Colonic mucosa (tissue), 4 donors: ENCODE data around the gene GYPE. TPM values are rescaled to one million over a fixed set of nuclear protein-coding genes. Genes with fewer than 3 reads are reported as not detected.
"Not testable (repeated sequence)": the region's sequence is repeated elsewhere in the genome, so short reads cannot be mapped to it uniquely, and the experiment has no call there.

Experiments used
- DNase-seq: peaks from one replicate; pipeline ENCODE4 v3.0.0-alpha.2; 2020
- H3K27ac ChIP-seq: fragments of 200-600 bp; one replicate; pipeline ENCODE4 v1.8.0; 2021
- H3K27me3 ChIP-seq: fragments of 200-600 bp; one replicate; pipeline ENCODE4 v1.8.0; 2021
- H3K36me3 ChIP-seq: fragments of 200-600 bp; one replicate; pipeline ENCODE4 v1.8.0; 2021
- H3K4me1 ChIP-seq: fragments of 200-600 bp; one replicate; pipeline ENCODE4 v1.8.0; 2021; ENCODE audit warnings: mild to moderate bottlenecking
- H3K4me3 ChIP-seq: fragments of 200-600 bp; one replicate; pipeline ENCODE4 v1.8.0; 2021
- H3K9ac ChIP-seq, 2 donors: one replicate each; pipeline ENCODE4 v1.7.0; 2013; ENCODE audit warnings: control low read depth in 2 of 2, low read depth in 2 of 2, low read length in 2 of 2
- H3K9me3 ChIP-seq: fragments of 200-600 bp; one replicate; pipeline ENCODE4 v1.8.0; 2021
- intact Hi-C: fragments of 100-400 bp; cut with DNase I; formaldehyde crosslinking; loops from one replicate; pipeline ENCODE4 v1.14.1; 2022
- total RNA-seq, 2 donors: library from RNA; stranded (reverse); fragmentation: NEBNext Ultra II Directional in 1 of 2; extraction: Animal tissue kit (Norgen Biotek cat#: 25700) in 1 of 2; gene quantifications; one replicate each; pipeline ENCODE4 v1.2.1, GENCODE V29; 2021
- donor health status: healthy.
- donor health status: DM: no; HTN: no; CAD: no.
- donor health status: DM: no; HTN: no; CAD: no.

GYPE gene
- total RNA-seq, 2 donors from 2014 or later = 0.32 TPM; not detected in 1

DNA sequence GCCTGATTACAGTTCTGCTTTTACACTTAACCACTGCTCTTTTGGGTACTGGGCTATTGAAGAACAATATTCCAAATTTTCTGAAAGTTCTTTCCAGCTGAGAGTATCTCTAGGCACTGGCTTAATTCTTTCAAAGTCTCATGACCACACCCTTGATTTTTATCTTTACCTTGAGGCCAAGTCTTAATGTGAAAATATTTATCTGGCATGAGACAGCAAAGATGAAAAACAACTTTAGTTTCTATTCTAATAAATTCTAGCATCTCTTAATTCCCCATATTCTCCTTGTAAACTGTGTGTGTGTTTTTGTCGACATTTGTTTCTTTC is 61.9 kb downstream of the GYPE start:
- H3K27me3 ChIP-seq, H3K36me3 ChIP-seq, H3K4me3 ChIP-seq, DNase-seq, H3K9me3 ChIP-seq, H3K4me1 ChIP-seq, H3K9ac ChIP-seq, H3K27ac ChIP-seq, intact Hi-C loops: not testable (repeated sequence)

DNA sequence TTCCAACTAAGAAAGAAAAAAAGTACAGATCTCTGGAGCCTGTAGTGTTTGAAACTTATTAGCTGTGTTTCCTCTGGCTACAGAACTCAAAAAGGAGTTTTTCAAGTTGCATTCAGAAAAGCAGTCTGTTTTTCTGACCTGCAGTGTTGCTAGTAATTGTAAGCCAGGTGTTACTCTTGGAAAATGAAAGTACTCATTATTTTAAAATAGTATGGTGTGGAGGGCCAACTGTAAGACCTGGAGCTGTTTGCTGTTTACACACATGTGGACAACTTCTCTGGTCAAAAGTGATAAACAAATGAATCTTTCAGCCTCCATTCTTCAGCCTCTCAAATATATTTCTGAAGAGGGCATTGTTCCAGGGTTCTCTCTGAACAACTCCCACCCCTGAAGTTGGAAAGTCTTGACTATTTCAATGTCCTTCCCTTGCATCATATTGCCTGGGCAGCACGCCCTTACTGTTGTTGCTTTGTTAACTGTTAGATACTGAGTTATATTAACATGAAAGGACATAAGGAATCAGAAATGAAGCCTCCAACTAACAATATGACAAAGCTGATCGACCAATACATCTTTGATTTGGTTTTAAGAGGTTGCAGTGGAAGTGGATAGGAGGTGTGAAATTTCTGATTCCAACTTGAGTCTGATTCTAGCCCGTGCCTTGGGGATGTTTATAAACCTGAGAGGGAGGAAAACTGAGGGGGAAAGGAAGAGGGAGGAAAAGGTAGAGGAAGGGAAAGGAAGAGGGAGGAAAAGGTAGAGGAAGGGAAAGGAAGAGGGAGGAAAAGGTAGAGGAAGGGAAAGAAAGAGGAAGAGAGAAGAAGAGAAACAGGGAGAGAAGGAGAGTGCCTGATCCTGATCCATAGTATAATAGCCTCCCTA is 62.5 kb downstream of the GYPE start:
- H3K27ac ChIP-seq, H3K4me3 ChIP-seq, H3K27me3 ChIP-seq, H3K9ac ChIP-seq, H3K4me1 ChIP-seq, H3K9me3 ChIP-seq, H3K36me3 ChIP-seq, intact Hi-C loops, DNase-seq: not testable (repeated sequence)

DNA sequence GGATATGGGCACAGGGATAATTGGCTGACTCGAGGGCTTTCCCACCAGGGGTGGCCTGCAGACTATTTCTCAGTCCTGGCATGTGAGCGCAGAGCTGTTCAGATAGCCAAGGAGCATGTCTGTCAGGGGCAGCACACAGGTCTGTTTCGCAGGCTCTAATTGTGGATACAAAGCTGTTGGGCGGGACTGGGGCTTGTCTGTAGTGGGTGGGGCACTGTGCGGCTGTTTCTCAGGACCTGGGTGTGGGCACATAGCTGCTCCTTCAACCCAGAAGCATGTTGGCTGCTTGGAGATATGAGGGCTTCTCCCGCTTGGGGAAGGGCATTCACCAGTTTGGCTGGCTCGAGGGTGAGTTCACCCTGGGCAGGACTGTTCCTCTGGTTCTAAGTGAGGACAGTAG is 65.9 kb downstream of the GYPE start:
- intact Hi-C loops, H3K27ac ChIP-seq, H3K36me3 ChIP-seq, H3K4me1 ChIP-seq, H3K27me3 ChIP-seq, H3K9me3 ChIP-seq, H3K4me3 ChIP-seq, H3K9ac ChIP-seq: not testable (repeated sequence)
- DNase-seq = peak; percentile 20

DNA sequence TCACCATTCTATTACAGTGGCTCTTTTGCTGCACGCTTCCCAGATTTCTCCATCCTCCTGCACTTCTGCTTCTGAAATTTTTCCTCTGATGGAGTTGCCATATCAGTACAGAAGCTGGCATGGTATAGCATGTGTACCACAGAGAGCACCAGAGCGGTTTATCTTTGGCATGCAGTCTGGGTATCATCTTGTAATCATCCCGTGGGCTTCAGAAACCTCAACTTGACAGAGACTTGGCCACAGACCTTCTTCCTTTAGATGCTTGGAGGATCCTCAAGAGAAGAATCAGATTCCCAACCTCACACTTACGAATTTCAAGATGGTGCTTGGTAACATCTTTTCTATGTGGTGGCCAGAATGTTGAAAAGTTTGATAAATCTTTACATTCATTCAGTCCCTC is 71.2 kb downstream of the GYPE start:
- intact Hi-C loops, H3K4me1 ChIP-seq, H3K4me3 ChIP-seq, H3K36me3 ChIP-seq, H3K9me3 ChIP-seq, H3K9ac ChIP-seq, DNase-seq, H3K27me3 ChIP-seq, H3K27ac ChIP-seq: not testable (repeated sequence)

DNA sequence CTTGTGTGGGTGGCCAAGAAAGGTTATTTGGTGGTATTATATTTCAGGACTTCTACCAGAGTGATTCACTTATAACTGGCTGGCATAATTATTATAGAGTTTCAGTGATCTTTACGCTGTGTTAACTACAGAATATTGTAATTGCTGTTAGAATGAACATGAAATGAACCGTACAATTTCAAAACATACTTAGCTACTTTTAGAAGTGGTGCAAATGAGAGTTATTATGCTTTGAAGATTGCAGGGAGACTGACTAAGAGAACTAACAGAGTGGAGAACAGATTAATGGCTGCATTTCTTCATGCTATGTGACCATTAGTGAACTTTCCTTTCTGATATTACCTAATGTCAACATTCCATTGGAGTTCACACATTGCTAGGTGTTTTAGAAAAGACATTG is 71.7 kb downstream of the GYPE start:
- not testable (repeated sequence) for H3K9me3 ChIP-seq

DNA sequence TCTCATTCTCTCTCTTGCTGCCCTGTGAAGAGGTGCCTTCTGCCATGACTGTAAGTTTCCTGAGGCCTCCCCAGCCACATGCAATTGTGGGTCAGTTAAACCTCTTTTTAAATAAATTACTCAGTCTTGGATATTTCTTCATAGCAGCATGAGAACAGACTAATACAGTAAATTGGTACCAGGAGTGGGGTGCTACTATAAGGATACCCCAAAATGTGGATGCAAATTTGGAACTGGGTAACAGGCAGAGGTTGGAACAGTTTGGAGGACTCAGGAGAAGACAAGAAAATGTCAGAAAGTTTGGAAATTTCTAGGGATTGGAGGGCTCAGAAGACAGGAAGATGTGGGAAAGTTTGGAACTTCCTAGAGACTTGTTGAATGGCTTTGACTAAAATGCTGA is 74.8 kb downstream of the GYPE start:
- H3K4me1 ChIP-seq, H3K27me3 ChIP-seq, intact Hi-C loops, H3K36me3 ChIP-seq, H3K9ac ChIP-seq, H3K4me3 ChIP-seq, DNase-seq, H3K27ac ChIP-seq, H3K9me3 ChIP-seq: not testable (repeated sequence)

More for the DNA sequence above, 71.7 kb downstream of the GYPE start:
- H3K27ac ChIP-seq, H3K36me3 ChIP-seq, H3K27me3 ChIP-seq, DNase-seq, H3K4me3 ChIP-seq, H3K9ac ChIP-seq, intact Hi-C loops, H3K4me1 ChIP-seq: not testable (repeated sequence)

DNA sequence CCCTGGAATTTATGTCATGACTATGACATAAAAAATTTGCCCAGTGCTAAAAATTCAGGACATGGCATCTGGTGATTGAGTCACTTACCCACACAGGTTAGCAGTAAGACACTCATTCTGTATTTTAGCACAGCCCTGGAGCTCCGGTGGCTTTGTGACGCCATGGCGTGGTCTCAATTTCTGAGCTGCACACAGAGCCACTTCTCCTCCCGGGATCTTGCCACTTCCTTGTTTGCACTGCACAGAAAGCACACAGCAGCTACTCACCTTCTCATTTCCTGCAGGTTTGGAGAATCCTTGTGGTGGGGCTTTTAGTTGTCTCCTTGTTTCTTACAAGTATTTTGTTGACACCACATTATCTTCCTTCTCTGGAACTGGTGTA is 76.1 kb downstream of the GYPE start:
- DNase-seq, H3K4me1 ChIP-seq, H3K9me3 ChIP-seq, H3K27ac ChIP-seq, intact Hi-C loops, H3K4me3 ChIP-seq, H3K36me3 ChIP-seq, H3K9ac ChIP-seq, H3K27me3 ChIP-seq: not testable (repeated sequence)

Other genes starting within 250 kb of the GYPE start
- under 1 TPM in 1 of 2 donors, not detected in 1; 0.05 TPM for gene FREM3, start 204.9 kb downstream of the GYPE start, total RNA-seq
- not detected for gene GYPB, start 113.8 kb upstream of the GYPE start, total RNA-seq
- gene GYPA, start 235.2 kb upstream of the GYPE start, total RNA-seq = under 1 TPM in 1 of 2 donors, not detected in 1; 0.27 TPM